LNCaP clone FGC (cell line): ENCODE measurements around the gene MACROH2A1.

Experiments used
- DNase-seq: peaks from one replicate; pipeline ENCODE4 v3.0.0-alpha.2; 2011; ENCODE audit warnings: low read depth
- H3K4me3 ChIP-seq: 2 replicates; pipeline ENCODE4 v1.5.1; 2011; ENCODE audit warnings: mild to moderate bottlenecking, low read depth, low read length, control low read depth
- CTCF ChIP-seq: IDR thresholded peaks from 2 replicates; pipeline ENCODE4 v1.5.1; 2012; ENCODE audit warnings: mild to moderate bottlenecking; ENCODE audit not compliant: control insufficient read depth, insufficient read depth; ENCODE audit errors: extremely low read depth

MACROH2A1 gene

GRCh38 chr5:135308752-135309151, 90.3 kb downstream of the MACROH2A1 start:
- H3K4me3 ChIP-seq, result no peak overlapping the region
- no peak for DNase-seq
- no peak for TF ChIP-seq CTCF

- TF ChIP-seq CTCF, result no peak
- DNase-seq, result no peak
- no peak overlapping the region for H3K4me3 ChIP-seq
These were observed 90.8 kb downstream of the MACROH2A1 start for GRCh38 chr5:135308245-135308644.

GRCh38 chr5:135307143-135307903, 91.7 kb downstream of the MACROH2A1 start:
- DNase-seq, result no peak
- no peak for TF ChIP-seq CTCF

GRCh38 chr5:135306557-135306956, 92.5 kb downstream of the MACROH2A1 start:
- no peak for TF ChIP-seq CTCF
- DNase-seq, result no peak
- no peak overlapping the region for H3K4me3 ChIP-seq

More at GRCh38 chr5:135307143-135307903, 91.7 kb downstream of the MACROH2A1 start:
- H3K4me3 ChIP-seq, result no peak overlapping the region

GRCh38 chr5:135304352-135305221, 94.4 kb downstream of the MACROH2A1 start:
- no peak for DNase-seq
- no peak overlapping the region for H3K4me3 ChIP-seq
- TF ChIP-seq CTCF, result no peak

- no peak for TF ChIP-seq CTCF
- DNase-seq, result no peak
- H3K4me3 ChIP-seq, result no peak overlapping the region
These were observed 95.4 kb downstream of the MACROH2A1 start for GRCh38 chr5:135303582-135304173.
